Epidermal melanocyte (primary cell): Measurements from ENCODE around the gene P2RX7.
"Not testable (repeated sequence)": the region's sequence is repeated elsewhere in the genome, so short reads cannot be mapped to it uniquely, and the experiment has no call there.

Experiments
- DNase-seq: peaks from one replicate; pipeline ENCODE4 v3.0.0; 2011; ENCODE audit warnings: low spot score; ENCODE audit not compliant: insufficient read length

Gene P2RX7

GRCh38 chr12:121133838-121134237 lies 1.2 kb downstream of the P2RX7 start:
- DNase-seq, result no peak

DNA sequence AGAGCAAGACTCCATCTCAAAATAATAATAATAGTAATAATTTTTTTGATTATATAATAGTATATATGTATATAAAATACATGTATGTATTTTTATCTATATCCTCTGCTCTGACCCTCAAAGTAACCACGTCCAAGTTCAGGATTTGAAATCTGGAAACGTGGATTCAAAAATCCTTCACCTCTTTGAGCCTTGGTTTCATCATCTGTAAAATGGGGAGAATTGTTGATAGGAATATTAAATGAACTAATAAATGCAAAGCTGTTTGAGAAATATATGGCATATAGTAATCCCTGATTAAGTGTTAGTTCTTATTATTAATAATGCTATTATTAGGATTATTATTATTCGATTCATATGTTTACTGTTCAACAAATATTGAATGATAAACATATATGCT lies 2.6 kb downstream of the P2RX7 start:
- DNase-seq, result no peak

DNA sequence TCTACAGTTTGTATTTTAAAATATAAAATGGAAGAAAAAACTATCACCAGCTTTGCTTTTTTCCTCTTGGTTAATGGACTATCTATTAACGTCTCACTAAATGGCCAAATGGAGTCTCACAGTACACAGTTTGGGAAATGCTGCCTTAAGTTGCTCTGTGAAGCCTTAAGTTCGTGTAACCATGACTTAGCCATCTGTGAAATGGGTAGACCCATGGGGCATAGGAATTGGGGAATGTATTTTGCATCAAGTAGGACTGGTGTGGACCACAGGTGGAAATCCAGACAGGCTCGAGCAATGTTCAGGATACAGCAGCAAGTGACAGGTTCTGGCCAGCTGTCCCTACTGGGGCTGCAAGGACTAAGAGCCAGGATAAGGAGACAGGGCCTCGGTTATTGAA lies 4.8 kb downstream of the P2RX7 start:
- DNase-seq, result no peak

DNA sequence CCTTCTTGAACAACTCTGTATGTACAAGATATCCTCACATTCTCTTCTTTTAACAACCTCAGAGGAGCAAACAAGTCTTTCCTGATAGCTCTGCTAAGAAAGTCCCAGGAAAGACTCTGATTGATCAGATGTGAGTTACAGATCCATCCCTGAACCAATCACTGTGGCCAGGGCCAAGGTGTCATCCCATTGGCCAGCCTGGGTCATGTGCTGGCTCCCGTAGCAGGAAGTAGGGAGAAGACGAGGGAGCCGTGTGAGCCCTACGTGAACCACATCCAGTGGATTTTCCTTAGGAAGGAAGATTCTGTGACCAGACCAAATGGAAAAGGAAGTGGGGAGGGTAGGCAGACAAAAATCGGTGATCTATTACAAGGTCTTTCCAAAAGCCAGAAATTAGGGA lies 5.6 kb downstream of the P2RX7 start:
- DNase-seq, result no peak

DNA sequence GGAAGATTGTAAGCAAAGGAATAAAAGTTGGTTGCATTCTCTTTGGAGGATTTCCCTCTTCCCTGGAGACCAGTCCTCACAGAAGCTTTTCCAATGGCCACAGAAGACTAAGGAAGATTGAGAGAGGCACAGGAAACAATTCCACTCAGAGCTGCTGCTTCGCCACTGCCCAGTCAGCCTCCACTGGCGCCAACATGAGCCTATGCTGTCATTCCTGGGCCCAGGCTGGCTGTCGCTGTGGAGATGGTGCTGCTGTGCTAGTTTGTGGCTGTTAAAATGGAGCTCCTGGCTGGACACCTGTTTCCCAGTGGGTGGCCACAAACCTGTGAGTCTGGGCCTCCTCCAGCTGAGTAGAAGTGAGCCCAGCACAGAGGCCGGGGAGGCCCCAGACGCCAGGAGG lies 6.6 kb downstream of the P2RX7 start:
- DNase-seq, result no peak

- no peak for DNase-seq
Observed at GRCh38 chr12:121142171-121142950, 9.7 kb downstream of the P2RX7 start.

DNA sequence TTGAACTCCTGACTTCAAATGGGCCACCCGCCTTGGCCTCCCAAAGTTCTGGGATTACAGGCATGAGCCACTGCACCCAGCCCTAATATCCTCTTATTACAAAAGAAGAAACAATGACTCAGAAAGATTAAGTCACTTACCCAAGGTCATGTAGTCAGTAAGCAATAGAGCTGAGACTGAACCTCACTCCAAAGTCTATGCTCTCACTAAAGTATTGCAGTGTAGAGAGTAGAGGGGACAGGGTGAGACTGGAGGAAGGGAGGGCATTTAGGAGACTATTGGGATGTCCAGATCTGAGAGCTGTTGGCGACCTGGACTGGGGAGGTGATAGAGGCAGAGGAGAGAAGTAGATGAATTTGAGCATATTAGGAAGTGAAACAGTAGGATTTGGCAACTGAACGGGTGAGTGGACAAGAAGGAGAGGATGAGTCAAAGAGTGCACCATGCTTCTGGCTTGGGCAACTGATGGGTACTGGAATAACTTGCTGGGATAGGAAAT lies 11.8 kb downstream of the P2RX7 start:
- no peak for DNase-seq

- no peak for DNase-seq
Observed at GRCh38 chr12:121145221-121145620, 12.5 kb downstream of the P2RX7 start.

- DNase-seq, result not testable (repeated sequence)
Observed at GRCh38 chr12:121149289-121149688, 16.6 kb downstream of the P2RX7 start.

DNA sequence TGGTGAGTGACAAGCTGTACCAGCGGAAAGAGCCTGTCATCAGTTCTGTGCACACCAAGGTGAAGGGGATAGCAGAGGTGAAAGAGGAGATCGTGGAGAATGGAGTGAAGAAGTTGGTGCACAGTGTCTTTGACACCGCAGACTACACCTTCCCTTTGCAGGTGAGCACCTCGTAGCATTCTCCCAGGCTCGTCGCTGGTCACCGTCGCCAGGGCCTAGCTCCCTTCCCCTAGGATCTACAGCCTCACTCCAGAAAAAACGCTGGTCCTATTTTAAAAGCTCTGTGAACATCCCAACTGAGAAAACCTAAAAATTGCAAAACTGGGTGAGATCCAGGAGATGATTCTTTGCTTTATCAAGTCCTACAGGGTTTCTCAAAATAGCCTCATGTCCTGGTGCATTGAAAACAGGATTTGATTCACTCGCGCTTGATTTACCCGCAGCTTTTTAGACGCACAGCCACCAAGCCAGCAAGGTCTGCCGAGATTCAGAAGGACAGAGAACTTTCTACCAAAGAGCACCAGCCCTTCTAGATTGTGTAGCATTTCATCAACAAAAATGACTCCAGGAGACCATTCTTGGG lies 22.2 kb downstream of the P2RX7 start:
- DNase-seq, result no peak

- no peak for DNase-seq
Observed at GRCh38 chr12:121156365-121156764, 23.7 kb downstream of the P2RX7 start.

DNA sequence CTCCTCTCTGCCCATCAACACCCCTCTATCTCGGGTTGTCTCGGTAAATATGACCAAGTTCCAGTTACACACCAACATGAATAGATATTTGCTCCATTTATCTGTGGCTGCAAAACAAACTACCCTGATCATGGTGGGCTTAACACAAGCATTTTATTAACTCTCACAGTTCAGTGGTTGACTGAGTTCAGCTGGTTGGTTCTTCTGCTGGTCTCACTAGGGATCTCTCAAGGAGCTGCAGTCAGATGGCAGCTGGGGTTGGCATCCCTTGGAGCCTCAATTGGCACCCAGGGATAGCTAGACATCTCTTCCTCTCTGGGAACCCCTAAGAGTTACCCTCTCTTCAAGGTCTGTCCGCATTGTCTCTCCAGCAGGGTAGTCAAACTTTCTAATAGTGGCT lies 25.4 kb downstream of the P2RX7 start:
- no peak for DNase-seq

DNA sequence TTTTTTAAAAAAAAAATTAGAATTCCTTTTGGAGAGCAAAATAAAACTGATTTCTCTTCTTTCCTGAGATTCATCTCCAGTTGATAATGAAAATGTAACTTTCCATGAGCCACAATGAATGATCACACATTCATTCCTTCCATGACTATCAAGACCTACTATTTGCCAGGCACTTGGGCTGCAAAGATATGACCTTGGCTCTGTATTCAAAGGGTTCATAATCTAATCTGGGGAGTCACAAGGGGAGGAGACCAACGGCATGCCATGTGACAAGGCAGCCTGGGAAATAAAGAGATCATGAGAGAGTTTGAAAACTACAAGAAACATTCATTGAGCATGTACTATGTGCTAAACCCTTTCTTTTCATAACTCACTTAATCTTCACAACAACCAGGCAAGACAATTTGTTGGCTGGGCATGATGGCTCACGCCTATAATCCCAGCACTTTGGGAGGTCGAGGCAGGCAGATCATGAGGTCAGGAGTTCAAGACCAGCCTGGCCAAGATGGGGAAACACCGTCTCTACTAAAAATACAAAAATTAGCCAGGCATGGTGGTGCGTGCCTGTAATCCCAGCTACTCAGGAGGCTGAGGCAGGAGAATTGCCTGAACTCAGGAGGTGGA lies 26.2 kb downstream of the P2RX7 start:
- not testable (repeated sequence) for DNase-seq

- no peak for DNase-seq
Observed at GRCh38 chr12:121159467-121160307, 27.0 kb downstream of the P2RX7 start.

DNA sequence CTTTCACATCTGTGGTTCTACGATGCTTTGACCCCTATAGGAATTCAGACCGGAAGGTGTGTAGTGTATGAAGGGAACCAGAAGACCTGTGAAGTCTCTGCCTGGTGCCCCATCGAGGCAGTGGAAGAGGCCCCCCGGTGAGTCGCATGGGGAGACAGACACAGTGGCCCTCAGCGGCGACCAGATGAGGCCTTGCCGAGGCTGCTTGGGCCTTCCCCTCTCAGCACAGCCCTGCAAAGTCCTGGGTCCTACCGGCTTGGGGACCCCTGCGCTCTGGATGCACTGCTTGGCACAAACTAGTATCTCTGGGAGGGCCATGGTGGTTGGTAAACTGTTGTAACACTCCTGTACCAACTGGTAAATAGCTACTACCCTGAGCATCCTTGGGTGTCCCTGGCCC lies 29.7 kb downstream of the P2RX7 start:
- no peak for DNase-seq

GRCh38 chr12:121162985-121163384 lies 30.3 kb downstream of the P2RX7 start:
- no peak for DNase-seq

GRCh38 chr12:121164839-121165238 lies 32.2 kb downstream of the P2RX7 start:
- not testable (repeated sequence) for DNase-seq

DNA sequence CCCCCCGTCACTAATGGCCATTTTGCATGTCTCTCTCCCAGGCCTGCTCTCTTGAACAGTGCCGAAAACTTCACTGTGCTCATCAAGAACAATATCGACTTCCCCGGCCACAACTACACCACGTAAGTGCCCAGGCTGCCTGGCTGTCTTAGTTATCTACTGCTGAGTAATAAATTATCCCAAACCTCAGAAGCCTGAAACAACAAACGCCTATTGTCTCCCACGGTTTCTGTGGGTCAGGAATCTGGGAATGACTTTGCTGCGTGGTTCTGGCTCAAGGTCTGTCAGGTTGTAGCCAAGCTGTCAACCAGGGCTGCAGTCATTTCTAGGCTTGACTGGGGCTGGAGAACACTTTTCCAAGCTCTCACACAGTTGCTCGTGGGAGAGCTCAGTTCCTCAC lies 32.6 kb downstream of the P2RX7 start:
- no peak for DNase-seq

- DNase-seq, result no peak
Observed at GRCh38 chr12:121166356-121166755, 33.7 kb downstream of the P2RX7 start.

DNA sequence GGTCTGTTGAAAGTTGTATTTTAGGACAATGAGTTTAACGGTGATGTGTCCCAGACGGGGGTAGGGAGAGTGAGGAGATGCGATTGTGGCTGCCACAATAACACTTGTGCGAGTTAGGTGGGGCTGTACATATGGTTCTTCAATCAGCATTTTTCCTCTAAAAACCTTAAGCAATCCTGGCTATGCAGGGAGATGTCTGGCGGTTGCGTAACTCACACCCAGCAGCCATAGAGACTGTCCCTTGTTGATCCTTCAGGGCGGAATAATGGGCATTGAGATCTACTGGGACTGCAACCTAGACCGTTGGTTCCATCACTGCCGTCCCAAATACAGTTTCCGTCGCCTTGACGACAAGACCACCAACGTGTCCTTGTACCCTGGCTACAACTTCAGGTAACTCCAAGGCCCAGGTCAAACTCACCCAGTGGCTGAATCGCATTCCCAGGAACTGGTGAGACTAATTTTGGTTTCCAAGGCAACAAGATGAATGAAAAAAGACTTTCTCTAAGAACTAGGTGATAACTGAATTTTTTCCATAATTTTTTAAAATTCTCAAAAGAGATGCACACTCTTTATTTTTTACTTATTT lies 34.6 kb downstream of the P2RX7 start:
- no peak for DNase-seq

- no peak for DNase-seq
Observed at GRCh38 chr12:121167951-121168350, 35.3 kb downstream of the P2RX7 start.
